Osteocyte (in vitro differentiated cells): ENCODE data around the gene ZFY. TPM values are rescaled to one million over a fixed set of nuclear protein-coding genes. Genes with fewer than 3 reads are reported as not detected.
"Not testable (repeated sequence)": the region's sequence is repeated elsewhere in the genome, so short reads cannot be mapped to it uniquely, and the experiment has no call there.

Source experiments
- DNase-seq: peaks from one replicate; pipeline ENCODE4 v3.0.0; 2021; ENCODE audit warnings: mixed read lengths; ENCODE audit not compliant: unreplicated experiment; ENCODE audit errors: extremely low spot score
- H3K27ac Mint-ChIP-seq: one replicate; pipeline ENCODE4 v1.8.0; 2021; ENCODE audit warnings: mild to moderate bottlenecking, mixed read lengths; ENCODE audit not compliant: unreplicated experiment
- H3K27me3 Mint-ChIP-seq: one replicate; pipeline ENCODE4 v1.8.0; 2021; ENCODE audit warnings: mixed read lengths; ENCODE audit not compliant: unreplicated experiment
- H3K36me3 Mint-ChIP-seq: one replicate; pipeline ENCODE4 v1.8.0; 2021; ENCODE audit warnings: mixed read lengths; ENCODE audit not compliant: unreplicated experiment
- H3K4me1 Mint-ChIP-seq: one replicate; pipeline ENCODE4 v1.8.0; 2021; ENCODE audit warnings: mixed read lengths; ENCODE audit not compliant: unreplicated experiment
- H3K4me3 Mint-ChIP-seq: one replicate; pipeline ENCODE4 v1.8.0; 2021; ENCODE audit warnings: mild to moderate bottlenecking, moderate library complexity, mixed read lengths; ENCODE audit not compliant: unreplicated experiment
- H3K9me3 Mint-ChIP-seq: one replicate; pipeline ENCODE4 v1.8.0; 2021; ENCODE audit warnings: mixed read lengths; ENCODE audit not compliant: unreplicated experiment
- total RNA-seq: library from RNA; stranded (reverse); gene quantifications from 2 replicates; pipeline ENCODE4 v1.2.1, GENCODE V29; 2021
- TF ChIP-seq, protein P1 (sequence below): fragments of 200-600 bp; sonication (generic); IDR thresholded peaks from 2 replicates; pipeline ENCODE4 v1.5.0; 2021; ENCODE audit warnings: antibody characterized with exemption, mild to moderate bottlenecking, moderate library complexity

The ZFY gene
- total RNA-seq, 1 donor from 2014 or later = not detected

- H3K36me3 Mint-ChIP-seq = no peaks in the 10 kb centered on the region
- H3K27me3 Mint-ChIP-seq = no peaks in the 10 kb centered on the region
- H3K9me3 Mint-ChIP-seq = no peaks in the 10 kb centered on the region
- DNase-seq = no peak
- H3K4me3 Mint-ChIP-seq = no peak overlapping the region
- TF ChIP-seq, protein P1, sequence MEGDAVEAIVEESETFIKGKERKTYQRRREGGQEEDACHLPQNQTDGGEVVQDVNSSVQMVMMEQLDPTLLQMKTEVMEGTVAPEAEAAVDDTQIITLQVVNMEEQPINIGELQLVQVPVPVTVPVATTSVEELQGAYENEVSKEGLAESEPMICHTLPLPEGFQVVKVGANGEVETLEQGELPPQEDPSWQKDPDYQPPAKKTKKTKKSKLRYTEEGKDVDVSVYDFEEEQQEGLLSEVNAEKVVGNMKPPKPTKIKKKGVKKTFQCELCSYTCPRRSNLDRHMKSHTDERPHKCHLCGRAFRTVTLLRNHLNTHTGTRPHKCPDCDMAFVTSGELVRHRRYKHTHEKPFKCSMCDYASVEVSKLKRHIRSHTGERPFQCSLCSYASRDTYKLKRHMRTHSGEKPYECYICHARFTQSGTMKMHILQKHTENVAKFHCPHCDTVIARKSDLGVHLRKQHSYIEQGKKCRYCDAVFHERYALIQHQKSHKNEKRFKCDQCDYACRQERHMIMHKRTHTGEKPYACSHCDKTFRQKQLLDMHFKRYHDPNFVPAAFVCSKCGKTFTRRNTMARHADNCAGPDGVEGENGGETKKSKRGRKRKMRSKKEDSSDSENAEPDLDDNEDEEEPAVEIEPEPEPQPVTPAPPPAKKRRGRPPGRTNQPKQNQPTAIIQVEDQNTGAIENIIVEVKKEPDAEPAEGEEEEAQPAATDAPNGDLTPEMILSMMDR = no peak
- no peak overlapping the region for H3K27ac Mint-ChIP-seq
- H3K4me1 Mint-ChIP-seq = no peaks in the 10 kb centered on the region
These were observed 67.0 kb downstream of the ZFY start for GRCh38 chrY:3002190-3002589.

DNA sequence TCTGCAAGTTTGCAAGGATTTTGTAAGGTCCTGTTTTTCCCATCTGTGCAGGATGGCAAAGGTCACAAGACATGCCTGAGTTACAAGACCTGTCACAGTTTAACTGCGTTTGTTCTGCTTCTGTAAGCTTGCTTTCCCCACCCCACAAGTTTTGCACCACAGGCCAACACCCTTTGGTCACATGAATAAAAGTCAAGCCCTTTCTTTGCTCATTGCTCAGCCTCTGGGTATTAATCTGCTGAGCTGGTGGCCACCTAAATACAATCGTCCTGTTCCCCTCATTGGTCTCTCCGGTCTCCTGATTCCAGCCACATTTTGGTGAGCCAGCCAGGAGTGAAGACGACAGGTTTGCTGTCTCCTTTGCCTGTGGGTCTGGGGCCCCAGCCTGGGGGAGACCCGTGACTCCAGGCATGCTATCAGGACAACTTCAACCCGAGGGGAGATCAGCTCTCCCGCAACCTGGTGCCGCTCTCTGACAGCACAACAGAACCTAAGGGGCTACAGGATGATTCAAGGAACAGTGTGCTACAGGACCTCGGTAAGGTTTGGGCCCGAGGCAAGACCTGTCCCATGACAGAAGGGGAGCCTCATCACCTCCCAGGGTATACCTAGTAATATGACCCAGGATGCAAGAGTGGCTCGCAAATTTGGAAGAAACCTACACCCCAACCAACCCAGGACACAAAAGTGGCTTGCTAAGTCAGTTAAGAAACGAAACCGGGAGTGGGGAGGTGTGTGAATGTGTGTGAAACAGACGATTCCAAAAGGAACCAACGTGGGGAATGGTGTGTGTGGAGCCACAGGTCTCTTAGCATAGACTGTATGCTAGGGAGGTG, 67.7 kb downstream of the ZFY start:
- DNase-seq = no peak
- Mint-ChIP-seq H3K27me3 (no peaks in the 10 kb centered on the region), H3K4me1 (no peaks in the 10 kb centered on the region)

DNA sequence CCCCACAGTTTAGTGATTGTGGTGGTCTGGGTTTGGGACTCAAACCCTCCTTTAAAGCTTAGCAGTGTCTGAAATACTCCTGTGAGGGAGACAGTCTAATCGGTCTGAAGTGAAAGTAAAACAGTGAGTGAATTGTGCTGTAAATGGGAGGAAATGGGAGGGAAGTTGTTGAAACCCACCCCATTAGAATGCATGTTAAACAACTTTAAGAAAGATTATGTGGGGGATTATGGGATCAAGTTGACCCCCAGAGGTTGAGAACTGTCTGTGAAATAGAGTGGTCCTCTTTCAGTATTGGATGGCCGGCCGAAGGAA, 68.3 kb downstream of the ZFY start:
- H3K36me3 Mint-ChIP-seq = no peaks in the 10 kb centered on the region
- TF ChIP-seq, protein P1 = no peak
- no peaks in the 10 kb centered on the region for H3K4me1 Mint-ChIP-seq
- no peak for DNase-seq
- no peaks in the 10 kb centered on the region for H3K9me3 Mint-ChIP-seq
- H3K4me3 Mint-ChIP-seq = no peak overlapping the region
- no peaks in the 10 kb centered on the region for H3K27me3 Mint-ChIP-seq
- H3K27ac Mint-ChIP-seq = no peak overlapping the region

More for the DNA sequence above, 67.7 kb downstream of the ZFY start:
- Mint-ChIP-seq H3K27ac (no peak overlapping the region), H3K36me3 (no peaks in the 10 kb centered on the region), H3K9me3 (no peaks in the 10 kb centered on the region), H3K4me3 (no peak overlapping the region)
- TF ChIP-seq, protein P1 = no peak

DNA sequence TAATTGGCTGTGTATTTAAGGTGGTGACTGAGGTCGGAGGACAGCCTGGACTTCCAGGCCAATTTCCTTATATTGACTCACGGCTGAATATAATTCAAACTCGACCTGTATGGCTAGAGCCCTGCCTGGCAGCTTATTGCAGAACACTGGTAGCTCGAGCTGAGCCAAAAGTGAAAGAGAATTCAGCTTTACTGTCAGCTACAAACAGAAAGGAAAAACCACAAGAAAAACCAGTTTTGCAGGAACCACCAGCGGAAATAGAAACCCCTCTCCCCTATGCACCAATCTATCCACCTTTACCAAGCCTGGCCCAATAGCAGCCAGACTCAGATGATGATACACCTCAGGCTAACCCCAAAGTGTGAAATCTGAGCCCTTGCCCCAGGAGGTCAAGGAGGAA, 68.7 kb downstream of the ZFY start:
- Mint-ChIP-seq H3K27me3 (no peaks in the 10 kb centered on the region), H3K36me3 (no peaks in the 10 kb centered on the region), H3K27ac (no peak overlapping the region), H3K4me1 (no peaks in the 10 kb centered on the region), H3K9me3 (no peaks in the 10 kb centered on the region), H3K4me3 (no peak overlapping the region)
- DNase-seq = no peak
- TF ChIP-seq, protein P1 = no peak

DNA sequence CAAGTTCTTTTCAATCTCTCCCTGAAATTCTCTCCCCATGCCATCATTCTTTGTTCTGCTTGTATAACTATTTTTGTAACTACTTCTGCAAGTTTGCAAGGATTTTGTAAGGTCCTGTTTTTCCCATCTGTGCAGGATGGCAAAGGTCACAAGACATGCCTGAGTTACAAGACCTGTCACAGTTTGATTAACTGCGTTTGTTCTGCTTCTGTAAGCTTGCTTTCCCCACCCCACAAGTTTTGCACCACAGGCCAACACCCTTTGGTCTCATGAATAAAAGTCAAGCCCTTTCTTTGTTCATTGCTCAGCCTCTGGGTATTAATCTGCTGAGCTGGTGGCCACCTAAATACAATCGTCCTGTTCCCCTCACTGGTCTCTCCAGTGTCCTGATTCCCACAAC, 70.8 kb downstream of the ZFY start:
- H3K9me3 Mint-ChIP-seq, DNase-seq, H3K27me3 Mint-ChIP-seq, H3K4me3 Mint-ChIP-seq, H3K27ac Mint-ChIP-seq, H3K36me3 Mint-ChIP-seq, H3K4me1 Mint-ChIP-seq: not testable (repeated sequence)
